Urinary bladder (tissue), 4 donors: ENCODE results near the gene GTF3C4. TPM values are rescaled to one million over a fixed set of nuclear protein-coding genes. Genes with fewer than 3 reads are reported as not detected.

Source experiments
- DNase-seq: peaks from one replicate; pipeline ENCODE4 v3.0.0-alpha.2; 2015; ENCODE audit errors: extremely low spot score
- H3K27ac ChIP-seq: one replicate; pipeline ENCODE4 v1.5.1; 2013; ENCODE audit warnings: low read depth, mild to moderate bottlenecking, moderate library complexity
- H3K36me3 ChIP-seq: one replicate; pipeline ENCODE4 v1.6.1; 2013; ENCODE audit warnings: mild to moderate bottlenecking, moderate library complexity; ENCODE audit not compliant: insufficient read depth
- H3K4me1 ChIP-seq: one replicate; pipeline ENCODE4 v1.6.1; 2013; ENCODE audit warnings: mild to moderate bottlenecking, moderate library complexity; ENCODE audit not compliant: insufficient read depth
- H3K4me3 ChIP-seq: one replicate; pipeline ENCODE4 v1.5.1; 2013; ENCODE audit warnings: low read depth, low read length
- WGBS: extraction: QIAGEN DNeasy Blood & Tissue Kit; methylation state at CpG from one replicate; pipeline ENCODE4 v1.1.7; 2013; 5-methylcytosine and 5-hydroxymethylcytosine counted together
- polyA plus RNA-seq: library from polyadenylated mRNA; stranded (reverse); fragments of 200-250 nt; gene quantifications from one replicate; pipeline ENCODE4 v1.2.3, GENCODE V29; 2013
- total RNA-seq: library from RNA; depleted of rRNA; stranded (reverse); fragments of >200 nt; gene quantifications from one replicate; pipeline ENCODE4 v1.2.3, GENCODE V29; 2014
- donor health status: healthy with polysubstance abuse.
- donor health status: healthy.

Gene GTF3C4, protein sequence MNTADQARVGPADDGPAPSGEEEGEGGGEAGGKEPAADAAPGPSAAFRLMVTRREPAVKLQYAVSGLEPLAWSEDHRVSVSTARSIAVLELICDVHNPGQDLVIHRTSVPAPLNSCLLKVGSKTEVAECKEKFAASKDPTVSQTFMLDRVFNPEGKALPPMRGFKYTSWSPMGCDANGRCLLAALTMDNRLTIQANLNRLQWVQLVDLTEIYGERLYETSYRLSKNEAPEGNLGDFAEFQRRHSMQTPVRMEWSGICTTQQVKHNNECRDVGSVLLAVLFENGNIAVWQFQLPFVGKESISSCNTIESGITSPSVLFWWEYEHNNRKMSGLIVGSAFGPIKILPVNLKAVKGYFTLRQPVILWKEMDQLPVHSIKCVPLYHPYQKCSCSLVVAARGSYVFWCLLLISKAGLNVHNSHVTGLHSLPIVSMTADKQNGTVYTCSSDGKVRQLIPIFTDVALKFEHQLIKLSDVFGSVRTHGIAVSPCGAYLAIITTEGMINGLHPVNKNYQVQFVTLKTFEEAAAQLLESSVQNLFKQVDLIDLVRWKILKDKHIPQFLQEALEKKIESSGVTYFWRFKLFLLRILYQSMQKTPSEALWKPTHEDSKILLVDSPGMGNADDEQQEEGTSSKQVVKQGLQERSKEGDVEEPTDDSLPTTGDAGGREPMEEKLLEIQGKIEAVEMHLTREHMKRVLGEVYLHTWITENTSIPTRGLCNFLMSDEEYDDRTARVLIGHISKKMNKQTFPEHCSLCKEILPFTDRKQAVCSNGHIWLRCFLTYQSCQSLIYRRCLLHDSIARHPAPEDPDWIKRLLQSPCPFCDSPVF
- total RNA-seq (18.2 TPM), polyA plus RNA-seq (7.3 TPM)

- Histone ChIP-seq H3K4me3 (peak within 1 kb of the TSS; percentile 95), H3K36me3 (no peaks in the 10 kb centered on the region), H3K4me1 (peaks cover 5% of the 10 kb centered on the region), H3K27ac (peak within 1 kb of the TSS; percentile 87)
- DNase-seq: no peak
- under 1% methylated on average over 81 of the region's 82 CpGs for WGBS
Observed at GRCh38 chr9:132670457-132671391, at the start of gene GTF3C4. Gene GTF3C4, plus strand, starts transcription at chr9:132670464. Its CDS starts 135 bp downstream, at chr9:132670599.

DNA sequence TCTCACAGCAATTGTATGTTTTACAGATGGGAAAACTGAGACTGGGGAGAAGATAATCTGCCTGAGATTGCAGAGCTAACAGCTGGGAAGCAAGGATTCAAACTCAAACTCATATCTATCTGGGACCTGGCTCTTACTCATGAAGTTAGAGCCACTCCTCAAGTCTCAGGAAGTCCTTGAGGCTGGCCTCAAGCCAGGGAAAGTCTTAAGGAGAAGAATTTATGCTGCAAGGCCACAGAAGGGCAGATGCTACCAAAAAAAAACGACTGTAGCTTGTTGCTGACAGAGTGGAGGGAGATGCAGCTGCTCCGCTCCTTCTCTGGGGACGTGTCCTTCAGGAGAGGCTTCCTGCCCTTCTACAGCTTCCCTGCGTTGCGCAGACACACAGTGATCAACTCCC, 48.1 kb upstream of the GTF3C4 start:
- Histone ChIP-seq H3K27ac (no peak overlapping the region), H3K4me3 (no peak overlapping the region), H3K36me3 (peaks cover 2% of the 10 kb centered on the region), H3K4me1 (no peaks in the 10 kb centered on the region)
- no peak for DNase-seq
- WGBS: 60% methylated on average over 5 of the region's 5 CpGs

- H3K4me1 ChIP-seq: no peaks in the 10 kb centered on the region
- 90% methylated on average over 5 of the region's 5 CpGs for WGBS
- DNase-seq: no peak
- H3K36me3 ChIP-seq: peaks cover 2% of the 10 kb centered on the region
- no peak overlapping the region for H3K4me3 ChIP-seq
- H3K27ac ChIP-seq: no peak overlapping the region
Observed at GRCh38 chr9:132626285-132626684, 44.0 kb upstream of the GTF3C4 start.

DNA sequence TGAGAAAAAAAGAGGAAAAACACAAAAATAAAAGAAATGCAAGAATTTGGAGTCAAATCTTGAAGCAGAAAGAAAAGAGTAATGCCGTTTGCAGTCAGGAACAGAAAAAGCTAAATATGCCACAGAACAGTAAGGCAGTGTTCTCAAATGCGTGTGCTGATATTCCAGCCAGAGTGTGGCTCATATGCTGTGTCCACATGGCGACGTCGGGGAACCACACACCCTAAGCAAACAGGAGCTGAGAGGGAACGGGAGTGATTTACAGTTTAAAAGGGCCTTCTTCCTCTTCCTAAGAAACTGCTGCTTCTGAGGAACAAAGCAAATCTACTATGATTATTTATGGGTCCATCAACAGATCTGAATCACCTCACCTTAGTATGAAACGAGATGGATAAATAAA, 43.2 kb upstream of the GTF3C4 start:
- no peak for DNase-seq
- no peak overlapping the region for H3K4me3 ChIP-seq
- WGBS: 76% methylated on average over 7 of the region's 7 CpGs
- H3K36me3 ChIP-seq: peaks cover 2% of the 10 kb centered on the region
- no peak overlapping the region for H3K27ac ChIP-seq
- H3K4me1 ChIP-seq: no peaks in the 10 kb centered on the region

GRCh38 chr9:132627594-132627993, 42.7 kb upstream of the GTF3C4 start:
- Histone ChIP-seq H3K4me3 (no peak overlapping the region), H3K36me3 (no peaks in the 10 kb centered on the region), H3K27ac (no peak overlapping the region), H3K4me1 (no peaks in the 10 kb centered on the region)
- 89% methylated on average over 11 of the region's 11 CpGs for WGBS
- no peak for DNase-seq

- 93% methylated on average over 8 of the region's 8 CpGs for WGBS
- Histone ChIP-seq H3K4me1 (no peaks in the 10 kb centered on the region), H3K27ac (no peak overlapping the region), H3K36me3 (no peaks in the 10 kb centered on the region), H3K4me3 (no peak overlapping the region)
- no peak for DNase-seq
Observed at GRCh38 chr9:132628746-132629145, 41.5 kb upstream of the GTF3C4 start.

GRCh38 chr9:132630116-132630515, 40.1 kb upstream of the GTF3C4 start:
- Histone ChIP-seq H3K27ac (no peak overlapping the region), H3K4me1 (no peaks in the 10 kb centered on the region), H3K36me3 (no peaks in the 10 kb centered on the region), H3K4me3 (no peak overlapping the region)
- WGBS: 88% methylated on average over 9 of the region's 9 CpGs
- no peak for DNase-seq

DNA sequence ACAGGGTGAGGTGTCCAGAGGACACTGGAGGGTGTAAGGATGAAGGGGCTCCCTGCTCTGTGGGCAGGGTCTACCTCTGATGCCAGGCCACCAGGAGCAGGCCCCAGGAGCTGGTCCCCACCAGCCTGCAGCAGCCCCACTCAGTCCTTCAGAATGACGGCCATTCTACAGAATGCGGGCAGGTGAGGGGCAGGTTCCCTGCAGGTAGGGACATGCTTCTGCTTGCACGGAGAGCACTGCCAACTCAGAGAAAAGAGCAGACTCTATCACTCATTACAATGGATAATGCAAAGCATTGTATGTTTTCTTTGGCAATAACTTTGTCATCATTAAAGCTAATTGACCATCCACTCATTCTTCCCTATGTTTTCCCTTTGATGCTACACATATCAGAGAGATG, 39.5 kb upstream of the GTF3C4 start:
- DNase-seq: no peak
- WGBS: 86% methylated on average over 3 of the region's 3 CpGs
- Histone ChIP-seq H3K27ac (no peak overlapping the region), H3K4me1 (no peaks in the 10 kb centered on the region), H3K4me3 (no peak overlapping the region), H3K36me3 (no peaks in the 10 kb centered on the region)

DNA sequence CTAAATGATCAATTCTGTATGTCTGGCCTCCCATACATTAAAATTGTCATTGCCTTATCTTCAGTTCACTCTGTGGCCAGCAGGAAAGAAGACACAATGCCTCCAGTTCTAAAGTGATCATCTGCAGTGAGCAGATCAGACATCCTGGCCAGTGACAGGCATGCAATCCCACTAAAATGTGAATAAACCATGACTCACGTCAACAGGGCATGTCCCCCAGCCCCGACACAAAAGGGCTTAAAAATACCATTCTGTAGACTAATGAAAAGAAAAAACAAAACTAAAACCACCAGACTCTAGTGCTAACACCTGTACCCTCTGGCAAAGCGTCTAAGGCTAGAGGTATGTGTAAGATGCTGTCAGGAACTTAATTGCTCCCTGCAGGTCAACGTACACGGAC, 39.0 kb upstream of the GTF3C4 start:
- H3K27ac ChIP-seq: no peak overlapping the region
- no peaks in the 10 kb centered on the region for H3K4me1 ChIP-seq
- DNase-seq: no peak
- H3K4me3 ChIP-seq: no peak overlapping the region
- 89% methylated on average over 5 of the region's 5 CpGs for WGBS
- no peaks in the 10 kb centered on the region for H3K36me3 ChIP-seq

DNA sequence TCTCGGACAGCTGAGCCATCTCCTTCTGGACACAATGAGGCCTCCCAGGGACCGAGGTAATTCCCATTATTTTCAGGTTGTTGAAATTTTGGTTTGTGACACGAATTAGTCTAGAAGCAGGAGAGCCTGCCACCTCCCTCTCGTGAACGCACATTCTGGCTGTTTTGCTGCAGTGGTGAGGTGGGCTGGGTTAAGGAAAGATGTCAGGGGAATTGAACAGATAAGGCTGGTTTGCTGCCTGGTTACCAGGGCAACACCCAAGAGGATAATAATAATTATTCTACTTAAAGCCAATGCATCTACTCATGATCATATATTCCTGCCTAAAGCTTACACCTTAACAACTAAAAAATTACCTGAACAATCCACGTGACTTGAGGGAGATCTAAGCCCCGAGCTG, 38.6 kb upstream of the GTF3C4 start:
- Histone ChIP-seq H3K27ac (no peak overlapping the region), H3K36me3 (no peaks in the 10 kb centered on the region), H3K4me3 (no peak overlapping the region), H3K4me1 (no peaks in the 10 kb centered on the region)
- 81% methylated on average over 7 of the region's 7 CpGs for WGBS
- no peak for DNase-seq

DNA sequence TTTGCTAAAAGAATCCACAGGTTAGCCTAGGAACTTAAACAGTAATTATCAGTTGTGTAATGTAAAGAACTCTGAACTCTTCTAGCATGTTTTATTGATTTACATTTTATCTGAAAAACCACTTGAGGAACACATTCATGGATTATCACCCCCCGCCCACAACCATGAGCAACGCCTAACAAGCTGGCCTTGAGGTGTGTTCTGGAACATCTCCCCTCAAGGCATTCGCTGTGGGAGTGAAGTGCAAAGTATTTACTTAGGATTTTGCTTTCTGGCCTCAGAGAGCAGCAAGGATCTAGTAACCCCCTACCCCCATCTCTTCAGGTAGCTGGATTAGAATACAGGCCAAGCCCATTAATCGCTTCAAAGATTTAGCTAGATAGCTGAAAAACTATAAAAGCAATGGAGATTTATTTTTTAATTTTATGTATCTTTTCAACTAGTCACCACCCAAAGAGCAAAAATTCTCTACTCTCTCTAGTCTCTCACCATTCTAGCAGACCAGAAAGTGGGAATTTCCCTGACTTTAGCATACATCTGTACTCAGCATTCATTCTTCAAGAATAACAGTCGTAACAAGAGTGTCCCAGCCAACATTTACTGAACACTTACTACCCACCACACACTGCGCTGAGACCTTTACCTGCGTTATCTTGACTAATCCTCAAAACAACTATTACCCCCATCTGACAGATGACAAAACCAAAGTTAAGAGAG, 37.7 kb upstream of the GTF3C4 start:
- DNase-seq: no peak
- no peaks in the 10 kb centered on the region for H3K36me3 ChIP-seq
- 93% methylated on average over 7 of the region's 7 CpGs for WGBS
- no peak overlapping the region for H3K4me3 ChIP-seq
- no peaks in the 10 kb centered on the region for H3K4me1 ChIP-seq
- no peak overlapping the region for H3K27ac ChIP-seq

GRCh38 chr9:132634327-132634726, 35.9 kb upstream of the GTF3C4 start:
- DNase-seq: no peak
- Histone ChIP-seq H3K4me3 (no peak overlapping the region), H3K27ac (no peak overlapping the region), H3K4me1 (no peaks in the 10 kb centered on the region), H3K36me3 (peaks cover 2% of the 10 kb centered on the region)
- 95% methylated on average over 3 of the region's 3 CpGs for WGBS

GRCh38 chr9:132637351-132637750, 32.9 kb upstream of the GTF3C4 start:
- no peaks in the 10 kb centered on the region for H3K4me1 ChIP-seq
- no peak overlapping the region for H3K4me3 ChIP-seq
- H3K27ac ChIP-seq: no peak overlapping the region
- 71% methylated on average over 12 of the region's 12 CpGs for WGBS
- peaks cover 6% of the 10 kb centered on the region for H3K36me3 ChIP-seq
- DNase-seq: no peak
